Astrocyte (in vitro differentiated cells and primary cell): ENCODE measurements around the gene PRDM11. TPM values are rescaled to one million over a fixed set of nuclear protein-coding genes. Genes with fewer than 3 reads are reported as not detected.

Source experiments
- DNase-seq: peaks from one replicate; pipeline ENCODE4 v3.0.0-alpha.2; 2010; ENCODE audit warnings: low read depth
- FAIRE-seq: peaks from 2 replicates; lab custom pipeline; 2011; peaks lifted over from hg19 to GRCh38; lab: Jason Lieb, UNC
- H2AFZ ChIP-seq: 2 replicates; pipeline ENCODE4 v1.6.0; 2012; ENCODE audit warnings: low read depth, low read length, inconsistent platforms
- H3K27ac ChIP-seq: 2 replicates; pipeline ENCODE4 v1.5.1; 2011; ENCODE audit warnings: low read depth, low read length, inconsistent platforms
- H3K27me3 ChIP-seq: 2 replicates; pipeline ENCODE4 v1.6.0; 2011; ENCODE audit warnings: low read length, inconsistent platforms; ENCODE audit not compliant: insufficient read depth
- H3K36me3 ChIP-seq: 2 replicates; pipeline ENCODE4 v1.5.1; 2011; ENCODE audit warnings: low read length, inconsistent platforms; ENCODE audit not compliant: insufficient read depth
- H3K4me1 ChIP-seq: 2 replicates; pipeline ENCODE4 v1.5.1; 2011; ENCODE audit warnings: low read length, inconsistent platforms; ENCODE audit not compliant: insufficient read depth
- H3K4me2 ChIP-seq: 2 replicates; pipeline ENCODE4 v1.6.0; 2012; ENCODE audit warnings: low read length, inconsistent platforms
- H3K4me3 ChIP-seq: 2 replicates; pipeline ENCODE4 v1.5.1; 2011; ENCODE audit warnings: low read depth, mild to moderate bottlenecking, low read length, inconsistent platforms; ENCODE audit not compliant: insufficient read depth
- H3K79me2 ChIP-seq: 2 replicates; pipeline ENCODE4 v1.6.0; 2012; ENCODE audit warnings: mild to moderate bottlenecking, low read length, inconsistent platforms; ENCODE audit not compliant: insufficient read depth
- H3K9ac ChIP-seq: 2 replicates; pipeline ENCODE4 v1.6.0; 2012; ENCODE audit warnings: mild to moderate bottlenecking, low read length, inconsistent platforms
- H3K9me3 ChIP-seq: 2 replicates; pipeline ENCODE4 v1.5.1; 2012; ENCODE audit warnings: low read depth, mild to moderate bottlenecking, low read length, inconsistent platforms; ENCODE audit not compliant: insufficient read depth
- H4K20me1 ChIP-seq: 2 replicates; pipeline ENCODE4 v1.6.0; 2012; ENCODE audit warnings: low read length, inconsistent platforms; ENCODE audit not compliant: insufficient read depth
- H3K27ac Mint-ChIP-seq: one replicate; pipeline ENCODE4 v1.8.0; 2021; ENCODE audit warnings: mild to moderate bottlenecking, mixed read lengths; ENCODE audit not compliant: unreplicated experiment
- H3K27me3 Mint-ChIP-seq: one replicate; pipeline ENCODE4 v1.8.0; 2021; ENCODE audit warnings: low read depth, mixed read lengths; ENCODE audit not compliant: unreplicated experiment
- H3K36me3 Mint-ChIP-seq: one replicate; pipeline ENCODE4 v1.8.0; 2021; ENCODE audit warnings: low read depth, mixed read lengths; ENCODE audit not compliant: unreplicated experiment
- H3K4me1 Mint-ChIP-seq: one replicate; pipeline ENCODE4 v1.8.0; 2021; ENCODE audit warnings: low read depth, mixed read lengths; ENCODE audit not compliant: unreplicated experiment
- H3K4me3 Mint-ChIP-seq: one replicate; pipeline ENCODE4 v1.8.0; 2021; ENCODE audit warnings: mild to moderate bottlenecking, moderate library complexity, mixed read lengths; ENCODE audit not compliant: unreplicated experiment
- H3K9me3 Mint-ChIP-seq: one replicate; pipeline ENCODE4 v1.8.0; 2021; ENCODE audit warnings: mild to moderate bottlenecking, mixed read lengths; ENCODE audit not compliant: unreplicated experiment
- CTCF ChIP-seq: IDR thresholded peaks from 2 replicates; pipeline ENCODE4 v1.5.1; 2011; ENCODE audit warnings: low read depth, mild to moderate bottlenecking, inconsistent platforms, low read length, moderate library complexity; ENCODE audit not compliant: insufficient read depth
- EZH2 ChIP-seq: IDR thresholded peaks from 2 replicates; pipeline ENCODE4 v1.6.1; 2012; ENCODE audit warnings: mild to moderate bottlenecking, low read length, inconsistent platforms; ENCODE audit not compliant: insufficient read depth
- total RNA-seq: library from RNA; stranded (reverse); gene quantifications from 2 replicates; pipeline ENCODE4 v1.2.1, GENCODE V29; 2021

Gene PRDM11
- total RNA-seq, 1 donor from 2014 or later: 9.1 TPM

GRCh38 chr11:45233121-45233803 lies 86.8 kb downstream of the PRDM11 start:
- Mint-ChIP-seq H3K4me1 (peaks cover 2% of the 10 kb centered on the region), H3K9me3 (peaks cover 4% of the 10 kb centered on the region), H3K27ac (no peak overlapping the region), H3K27me3 (peaks cover 31% of the 10 kb centered on the region), H3K36me3 (no peaks in the 10 kb centered on the region), H3K4me3 (no peak overlapping the region)
- no peak overlapping the region for H2AFZ ChIP-seq
- peak; percentile 68 for TF ChIP-seq CTCF
- TF ChIP-seq EZH2: no peak
- DNase-seq: no peak
- H3K79me2 ChIP-seq: no peaks in the 10 kb centered on the region
- H3K4me3 ChIP-seq: no peak overlapping the region
- no peaks in the 10 kb centered on the region for H4K20me1 ChIP-seq
- H3K36me3 ChIP-seq: no peaks in the 10 kb centered on the region
- H3K9ac ChIP-seq: no peak overlapping the region
- no peaks in the 10 kb centered on the region for H3K27me3 ChIP-seq
- H3K4me2 ChIP-seq: no peak overlapping the region
- no peak for FAIRE-seq
- H3K9me3 ChIP-seq: no peaks in the 10 kb centered on the region
- H3K27ac ChIP-seq: no peak overlapping the region
- H3K4me1 ChIP-seq: peaks cover 2% of the 10 kb centered on the region

GRCh38 chr11:45233804-45234170 lies 87.3 kb downstream of the PRDM11 start:
- H4K20me1 ChIP-seq: no peaks in the 10 kb centered on the region
- H3K79me2 ChIP-seq: no peaks in the 10 kb centered on the region
- no peak overlapping the region for H3K9ac ChIP-seq
- H3K9me3 ChIP-seq: no peaks in the 10 kb centered on the region
- H3K4me2 ChIP-seq: no peak overlapping the region
- no peak overlapping the region for H3K27ac ChIP-seq
- H3K4me3 Mint-ChIP-seq: no peak overlapping the region
- no peak for FAIRE-seq
- H3K36me3 Mint-ChIP-seq: no peaks in the 10 kb centered on the region
- TF ChIP-seq EZH2 (no peak), CTCF (no peak)
- no peak overlapping the region for H2AFZ ChIP-seq
- H3K27me3 Mint-ChIP-seq: peaks cover 31% of the 10 kb centered on the region
- H3K4me1 ChIP-seq: peaks cover 8% of the 10 kb centered on the region
- no peaks in the 10 kb centered on the region for H3K36me3 ChIP-seq
- H3K9me3 Mint-ChIP-seq: peaks cover 4% of the 10 kb centered on the region
- DNase-seq: no peak
- H3K27ac Mint-ChIP-seq: no peak overlapping the region
- peaks cover 2% of the 10 kb centered on the region for H3K4me1 Mint-ChIP-seq
- no peaks in the 10 kb centered on the region for H3K27me3 ChIP-seq
- H3K4me3 ChIP-seq: no peak overlapping the region

- H3K4me2 ChIP-seq: no peak overlapping the region
- H3K4me3 ChIP-seq: no peak overlapping the region
- H3K9ac ChIP-seq: no peak overlapping the region
- H3K27me3 Mint-ChIP-seq: peaks cover 31% of the 10 kb centered on the region
- FAIRE-seq (no peak), DNase-seq (no peak)
- no peak overlapping the region for H3K27ac ChIP-seq
- H3K36me3 Mint-ChIP-seq: no peaks in the 10 kb centered on the region
- peaks cover 5% of the 10 kb centered on the region for H3K4me1 Mint-ChIP-seq
- peaks cover 5% of the 10 kb centered on the region for H3K9me3 Mint-ChIP-seq
- H3K4me3 Mint-ChIP-seq: no peak overlapping the region
- H2AFZ ChIP-seq: no peak overlapping the region
- no peaks in the 10 kb centered on the region for H3K9me3 ChIP-seq
- H3K27ac Mint-ChIP-seq: no peak overlapping the region
- H3K27me3 ChIP-seq: no peaks in the 10 kb centered on the region
- H3K4me1 ChIP-seq: peaks cover 13% of the 10 kb centered on the region
- no peaks in the 10 kb centered on the region for H3K79me2 ChIP-seq
- H4K20me1 ChIP-seq: no peaks in the 10 kb centered on the region
- TF ChIP-seq CTCF (no peak), EZH2 (no peak)
- no peaks in the 10 kb centered on the region for H3K36me3 ChIP-seq
Observed at GRCh38 chr11:45234306-45235006, 88.0 kb downstream of the PRDM11 start.
